SK-N-SH (cell line): ENCODE data around the gene SVIL.

ENCODE experiments used
- CTCF ChIP-seq: fragments of 200-600 bp; sonication (generic); IDR thresholded peaks from 2 replicates; pipeline ENCODE4 v1.6.1; 2017; ENCODE audit warnings: antibody characterized with exemption, mild to moderate bottlenecking, moderate library complexity
- EP300 ChIP-seq, 2 experiments: IDR thresholded peaks; 2 replicates each; pipeline versions ENCODE4 v1.4.0 to v1.6.1; 2012; ENCODE audit warnings: borderline replicate concordance in 1 of 2, low read depth in 1 of 2, low read length in 1 of 2
- EZH2phosphoT487 ChIP-seq: fragments of 200-600 bp; sonication (generic); IDR thresholded peaks from 2 replicates; pipeline ENCODE4 v1.6.1; 2017; ENCODE audit warnings: low read depth, mixed run types, mild to moderate bottlenecking, antibody characterized with exemption, moderate library complexity, borderline replicate concordance
- FOXJ3 ChIP-seq: sonication (generic); formaldehyde crosslinking; IDR thresholded peaks from 2 replicates; pipeline ENCODE4 v1.5.1; 2020; ENCODE audit warnings: mild to moderate bottlenecking, missing genetic modification reagents
- GABPA ChIP-seq: IDR thresholded peaks from 2 replicates; pipeline ENCODE4 v1.4.0; 2012; ENCODE audit warnings: low read depth, mild to moderate bottlenecking
- GATA2 ChIP-seq: sonication (generic); formaldehyde crosslinking; IDR thresholded peaks from 2 replicates; pipeline ENCODE4 v1.5.0; 2020; ENCODE audit warnings: mild to moderate bottlenecking, missing genetic modification reagents
- POLR2AphosphoS5 ChIP-seq: IDR thresholded peaks from 2 replicates; pipeline ENCODE4 v1.6.1; 2012; ENCODE audit warnings: low read depth, low read length
- RFX5 ChIP-seq: IDR thresholded peaks from 2 replicates; pipeline ENCODE4 v1.6.1; 2012; ENCODE audit warnings: mild to moderate bottlenecking, improper control_type of control experiment, low read length
- SIN3A ChIP-seq: IDR thresholded peaks from 2 replicates; pipeline ENCODE4 v1.6.1; 2012; ENCODE audit warnings: low read depth, mild to moderate bottlenecking, low read length, moderate library complexity, borderline replicate concordance
- USF1 ChIP-seq: IDR thresholded peaks from 2 replicates; pipeline ENCODE4 v1.4.0; 2012; ENCODE audit warnings: low read depth, borderline replicate concordance
- YY1 ChIP-seq: IDR thresholded peaks from 2 replicates; pipeline ENCODE4 v1.4.0; 2012; ENCODE audit warnings: low read depth, mild to moderate bottlenecking
- ZBTB33 ChIP-seq: IDR thresholded peaks from 2 replicates; pipeline ENCODE4 v1.4.0; 2012; ENCODE audit warnings: low read depth, borderline replicate concordance
- TF ChIP-seq, protein P1 (sequence below): IDR thresholded peaks from 2 replicates; pipeline ENCODE4 v1.4.0; 2012; ENCODE audit warnings: low read depth

GRCh38 chr10:29492774-29493173 is 142.0 kb downstream of the SVIL start:
- TF ChIP-seq SIN3A (no peak), RFX5 (no peak), ZBTB33 (no peak), CTCF (no peak), EP300 (IDR thresholded peaks at IDR 0.05; ENCODE audit: borderline replicate concordance in 1 of 2, low read depth in 1 of 2, low read length in 1 of 2) (no peak), GATA2 (no peak), POLR2AphosphoS5 (no peak), GABPA (no peak), EZH2phosphoT487 (no peak), USF1 (no peak), FOXJ3 (no peak), YY1 (no peak)
- TF ChIP-seq, protein P1, sequence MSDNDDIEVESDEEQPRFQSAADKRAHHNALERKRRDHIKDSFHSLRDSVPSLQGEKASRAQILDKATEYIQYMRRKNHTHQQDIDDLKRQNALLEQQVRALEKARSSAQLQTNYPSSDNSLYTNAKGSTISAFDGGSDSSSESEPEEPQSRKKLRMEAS = no peak
